Loucy (cell line): ENCODE results near the gene CENPU.

Experiments used
- CTCF ChIP-seq: fragments of 200-600 bp; sonication (generic); conservative IDR thresholded peaks from 2 replicates; pipeline ENCODE4 v1.5.1; 2014; ENCODE audit warnings: mild to moderate bottlenecking, antibody characterized with exemption, low read length
- EZH2phosphoT487 ChIP-seq: fragments of 200-600 bp; IDR thresholded peaks from 2 replicates; pipeline ENCODE4 v1.6.1; 2018; ENCODE audit warnings: antibody characterized with exemption, mild to moderate bottlenecking, moderate library complexity, borderline replicate concordance

GRCh38 chr4:184694412-184694956 lies 39.4 kb downstream of the CENPU start:
- no peak for TF ChIP-seq CTCF
- no peak for TF ChIP-seq EZH2phosphoT487
